Measurements from ENCODE around the gene DHCR24.

Gene DHCR24

GRCh38 chr1:54864460-54865208 is 22.4 kb downstream of the DHCR24 start:
- DNase-seq, result no peak

- DNase-seq, result no peak
Measured at GRCh38 chr1:54863267-54863665, 23.7 kb downstream of the DHCR24 start.

GRCh38 chr1:54861070-54861761 is 25.8 kb downstream of the DHCR24 start:
- no peak for DNase-seq

- no peak for DNase-seq
Measured at GRCh38 chr1:54859700-54860391, 27.1 kb downstream of the DHCR24 start.

- no peak for DNase-seq
Measured at GRCh38 chr1:54857746-54858561, 29.0 kb downstream of the DHCR24 start.

GRCh38 chr1:54857141-54857540 is 29.9 kb downstream of the DHCR24 start:
- DNase-seq, result no peak

- no peak for DNase-seq
Measured at GRCh38 chr1:54854381-54855020, 32.5 kb downstream of the DHCR24 start.

- DNase-seq, result no peak
Measured at GRCh38 chr1:54853793-54854370, 33.1 kb downstream of the DHCR24 start.

GRCh38 chr1:54853096-54853792 is 33.8 kb downstream of the DHCR24 start:
- no peak for DNase-seq

GRCh38 chr1:54851936-54852524 is 35.0 kb downstream of the DHCR24 start:
- DNase-seq, result no peak

- DNase-seq, result no peak
Measured at GRCh38 chr1:54851406-54851805, 35.6 kb downstream of the DHCR24 start.

GRCh38 chr1:54850737-54851136 is 36.3 kb downstream of the DHCR24 start:
- no peak for DNase-seq

- DNase-seq, result no peak
Measured at GRCh38 chr1:54850069-54850730, 36.8 kb downstream of the DHCR24 start.

GRCh38 chr1:54849219-54850068 is 37.6 kb downstream of the DHCR24 start:
- no peak for DNase-seq

GRCh38 chr1:54848134-54848948 is 38.7 kb downstream of the DHCR24 start:
- peak; percentile 6 for DNase-seq

- no peak for DNase-seq
Measured at GRCh38 chr1:54846716-54847284, 40.2 kb downstream of the DHCR24 start.

GRCh38 chr1:54846301-54846700 is 40.7 kb downstream of the DHCR24 start:
- no peak for DNase-seq

- DNase-seq, result no peak
Measured at GRCh38 chr1:54845772-54846171, 41.2 kb downstream of the DHCR24 start.

Data from CD4-positive, alpha-beta T cell treated with Interleukin-6 for 4 hours (primary cell).